Testis (tissue), 3 donors: ENCODE data around the gene SYT11. TPM values are rescaled to one million over a fixed set of nuclear protein-coding genes. Genes with fewer than 3 reads are reported as not detected.

Experiments
- DNase-seq: peaks from one replicate; pipeline ENCODE4 v3.0.0-alpha.2; 2019
- H3K27ac ChIP-seq, 2 donors: fragments of 200-600 bp; sonication (generic); one replicate each; pipeline ENCODE4 v1.5.1; 2019
- H3K27me3 ChIP-seq: fragments of 200-600 bp; sonication (generic); one replicate; pipeline ENCODE4 v1.5.1; 2019
- H3K36me3 ChIP-seq: fragments of 200-600 bp; sonication (generic); one replicate; pipeline ENCODE4 v1.5.1; 2017; ENCODE audit warnings: low read depth; ENCODE audit errors: missing control alignments
- H3K4me1 ChIP-seq: fragments of 200-600 bp; sonication (generic); one replicate; pipeline ENCODE4 v1.5.1; 2019
- H3K4me3 ChIP-seq, 2 donors: fragments of 200-600 bp; sonication (generic); one replicate each; pipeline ENCODE4 v1.5.1; 2017 to 2019
- H3K9me3 ChIP-seq: fragments of 200-600 bp; sonication (generic); one replicate; pipeline ENCODE4 v1.5.1; 2017
- POLR2A ChIP-seq: fragments of 450-650 bp; IDR thresholded peaks from one replicate; pipeline ENCODE4 v1.6.1; 2017; ENCODE audit warnings: antibody characterized with exemption, mild to moderate bottlenecking, moderate library complexity
- WGBS, 2 donors: methylation state at CpG; one replicate each; pipeline ENCODE4 v1.1.5; 2018; 5-methylcytosine and 5-hydroxymethylcytosine counted together
- intact Hi-C: fragments of 100-400 bp; cut with DNase I; formaldehyde crosslinking; loops from one replicate; pipeline ENCODE4 v1.15.1; 2023; ENCODE audit warnings: low total_unique reads
- polyA plus RNA-seq: library from polyadenylated mRNA; stranded (reverse); fragments of 350-450 nt; fragmentation: Illumina TruSeq; extraction: RNeasy Lipid Tissue Mini Kit (QIAGEN cat#74804); gene quantifications from one replicate; pipeline ENCODE4 v1.2.3, GENCODE V29; 2014; ENCODE audit warnings: low read depth, low replicate concordance; ENCODE audit not compliant: insufficient read depth
- total RNA-seq, 2 donors: library from RNA; depleted of rRNA; stranded (reverse); fragments of >200 nt; gene quantifications; one replicate each; pipeline ENCODE4 v1.2.3, GENCODE V29; 2016
- TF ChIP-seq, protein P1 (sequence below), 3 experiments: fragments of 450-650 bp in 2 of 3; fragments of 200-600 bp in 1 of 3; sonication (generic) in 1 of 3; IDR thresholded peaks; one replicate each; pipeline ENCODE4 v1.5.1; 2016 to 2019; ENCODE audit warnings: antibody characterized with exemption in 3 of 3, mild to moderate bottlenecking in 2 of 3, moderate library complexity in 1 of 3

The SYT11 gene
- total and polyA plus RNA-seq, 3 donors from 2014 or later = 17.9 to 23.4 (median 19.7) TPM

DNA sequence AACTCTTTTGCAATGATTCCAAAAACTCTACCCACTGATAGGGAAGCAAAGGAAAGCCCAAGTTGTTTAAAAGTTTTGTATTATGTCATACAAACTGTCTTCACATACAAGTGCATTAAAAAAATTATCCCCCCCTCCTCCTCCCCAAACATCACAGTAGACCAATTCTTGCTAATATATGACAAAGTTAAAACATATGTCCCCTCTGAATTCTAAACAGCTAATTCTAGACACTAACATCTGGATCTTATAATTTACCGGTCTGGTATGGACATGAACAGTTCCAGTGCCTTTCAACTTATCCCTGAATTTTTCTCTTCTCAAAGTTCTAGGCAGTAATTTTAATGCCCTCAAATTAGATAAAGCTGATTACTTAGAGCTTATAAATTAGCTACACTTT, 38.4 kb downstream of the SYT11 start:
- Histone ChIP-seq H3K9me3 (no peaks in the 10 kb centered on the region), H3K4me3 (no peak overlapping the region), H3K36me3 (no peaks in the 10 kb centered on the region), H3K4me1 (no peaks in the 10 kb centered on the region), H3K27me3 (no peaks in the 10 kb centered on the region), H3K27ac (no peak overlapping the region)
- TF ChIP-seq POLR2A = no peak
- TF ChIP-seq, protein P1, sequence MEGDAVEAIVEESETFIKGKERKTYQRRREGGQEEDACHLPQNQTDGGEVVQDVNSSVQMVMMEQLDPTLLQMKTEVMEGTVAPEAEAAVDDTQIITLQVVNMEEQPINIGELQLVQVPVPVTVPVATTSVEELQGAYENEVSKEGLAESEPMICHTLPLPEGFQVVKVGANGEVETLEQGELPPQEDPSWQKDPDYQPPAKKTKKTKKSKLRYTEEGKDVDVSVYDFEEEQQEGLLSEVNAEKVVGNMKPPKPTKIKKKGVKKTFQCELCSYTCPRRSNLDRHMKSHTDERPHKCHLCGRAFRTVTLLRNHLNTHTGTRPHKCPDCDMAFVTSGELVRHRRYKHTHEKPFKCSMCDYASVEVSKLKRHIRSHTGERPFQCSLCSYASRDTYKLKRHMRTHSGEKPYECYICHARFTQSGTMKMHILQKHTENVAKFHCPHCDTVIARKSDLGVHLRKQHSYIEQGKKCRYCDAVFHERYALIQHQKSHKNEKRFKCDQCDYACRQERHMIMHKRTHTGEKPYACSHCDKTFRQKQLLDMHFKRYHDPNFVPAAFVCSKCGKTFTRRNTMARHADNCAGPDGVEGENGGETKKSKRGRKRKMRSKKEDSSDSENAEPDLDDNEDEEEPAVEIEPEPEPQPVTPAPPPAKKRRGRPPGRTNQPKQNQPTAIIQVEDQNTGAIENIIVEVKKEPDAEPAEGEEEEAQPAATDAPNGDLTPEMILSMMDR (IDR thresholded peaks at IDR 0.05) = no peak
- intact Hi-C loops = no loop called here
- 94 to 95% methylated on average over 1 of the region's 1 CpG for WGBS, 2 donors
- no peak for DNase-seq

DNA sequence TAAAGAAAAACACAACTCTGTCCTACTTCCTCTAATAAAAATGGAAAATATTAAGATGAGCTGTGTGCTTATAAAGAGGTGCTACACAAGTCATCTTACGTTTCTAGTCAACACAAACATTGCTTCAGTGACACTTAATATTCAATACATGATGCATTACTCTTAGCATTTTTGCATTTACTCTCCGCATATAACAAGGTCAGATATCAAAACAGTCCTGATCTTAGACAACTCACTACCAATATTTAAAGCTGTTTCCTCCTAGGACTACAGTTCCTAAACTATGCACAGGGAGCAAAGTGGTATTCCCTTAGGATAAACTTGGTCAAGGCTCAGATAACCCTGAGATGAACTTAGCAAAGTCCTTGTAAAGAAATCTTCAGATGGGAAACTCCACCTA, 39.5 kb downstream of the SYT11 start:
- no peaks in the 10 kb centered on the region for H3K27me3 ChIP-seq
- intact Hi-C loops = no loop called here
- no peak for DNase-seq
- H3K27ac ChIP-seq = peak overlapping the region in 1 of 2 donors; percentile 24
- WGBS, 2 donors = 48 to 70% methylated on average over 2 of the region's 2 CpGs
- no peak for TF ChIP-seq POLR2A
- TF ChIP-seq, protein P1 (IDR thresholded peaks at IDR 0.05) = no peak
- H3K4me1 ChIP-seq = no peaks in the 10 kb centered on the region
- H3K4me3 ChIP-seq = no peak overlapping the region
- no peaks in the 10 kb centered on the region for H3K9me3 ChIP-seq
- H3K36me3 ChIP-seq = no peaks in the 10 kb centered on the region

DNA sequence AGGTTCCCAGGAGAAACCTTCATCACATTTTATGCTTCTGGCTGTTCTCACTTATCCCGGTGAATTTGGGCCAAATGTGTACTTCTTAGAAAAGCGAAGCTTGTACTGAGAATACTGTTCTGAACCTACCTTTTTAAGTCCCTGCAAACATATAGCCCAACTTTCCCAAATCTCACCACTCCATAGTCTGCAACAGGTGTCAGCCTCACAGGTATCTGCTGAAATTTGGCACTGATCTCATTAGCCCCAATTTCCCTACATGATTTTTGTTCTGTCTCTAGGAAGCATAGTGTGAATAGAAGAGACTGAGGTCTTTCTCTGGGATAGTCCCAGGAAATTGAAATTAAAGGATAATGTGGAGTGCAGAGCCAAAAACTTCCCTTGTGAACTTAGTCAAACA, 40.3 kb downstream of the SYT11 start:
- no peaks in the 10 kb centered on the region for H3K36me3 ChIP-seq
- intact Hi-C loops = no loop called here
- TF ChIP-seq, protein P1 (IDR thresholded peaks at IDR 0.05) = no peak
- no peak for TF ChIP-seq POLR2A
- no peaks in the 10 kb centered on the region for H3K4me1 ChIP-seq
- no peak overlapping the region for H3K4me3 ChIP-seq
- no peak overlapping the region for H3K27ac ChIP-seq
- H3K9me3 ChIP-seq = no peaks in the 10 kb centered on the region
- H3K27me3 ChIP-seq = no peaks in the 10 kb centered on the region
- WGBS, 2 donors = 90 to 92% methylated on average over 2 of the region's 2 CpGs
- no peak for DNase-seq

DNA sequence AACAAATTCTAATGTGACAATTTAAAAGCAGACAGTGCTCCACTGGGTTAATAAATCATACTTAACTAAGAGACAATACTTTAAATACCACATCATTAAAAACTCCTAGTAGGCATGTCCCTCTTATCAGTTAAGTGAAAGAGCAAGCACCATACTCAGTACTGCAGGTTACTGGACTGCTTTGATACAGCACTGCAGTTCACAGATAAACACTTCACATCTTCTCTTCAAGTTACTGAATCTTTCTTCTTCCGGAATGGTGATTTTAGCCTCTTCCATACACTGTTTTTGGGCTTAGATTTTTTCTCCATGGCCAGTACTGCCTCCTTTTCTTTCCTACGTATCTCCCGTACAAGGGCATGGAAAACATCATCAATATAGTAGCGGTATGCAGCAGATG, 40.8 kb downstream of the SYT11 start:
- H3K4me3 ChIP-seq = no peak overlapping the region
- TF ChIP-seq POLR2A = no peak
- TF ChIP-seq, protein P1 (IDR thresholded peaks at IDR 0.05) = no peak
- intact Hi-C loops = no loop called here
- H3K27me3 ChIP-seq = no peaks in the 10 kb centered on the region
- H3K27ac ChIP-seq = no peak overlapping the region
- no peaks in the 10 kb centered on the region for H3K9me3 ChIP-seq
- H3K4me1 ChIP-seq = no peaks in the 10 kb centered on the region
- no peaks in the 10 kb centered on the region for H3K36me3 ChIP-seq
- DNase-seq = no peak
- 69 to 71% methylated on average over 4 of the region's 4 CpGs for WGBS, 2 donors

DNA sequence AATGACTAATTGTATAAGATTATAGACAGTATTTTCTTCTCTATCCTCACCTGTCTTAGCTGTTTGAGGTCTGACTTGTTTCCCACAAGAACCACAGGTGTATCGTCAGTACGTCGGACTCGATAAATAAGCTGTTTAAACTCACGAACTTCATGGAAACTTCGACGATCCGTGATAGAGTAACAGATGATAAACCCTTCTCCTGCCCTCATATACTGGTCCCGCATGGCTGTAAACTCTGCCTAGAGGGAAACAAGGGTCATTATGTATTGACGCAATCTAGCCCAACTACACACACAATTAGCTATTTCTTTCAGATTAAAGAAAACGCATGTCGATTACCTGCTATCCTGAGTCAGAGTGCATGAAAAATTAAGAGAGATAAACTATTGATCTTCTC, 44.9 kb downstream of the SYT11 start:
- H3K27ac ChIP-seq = no peak overlapping the region

More for the DNA sequence above, 44.9 kb downstream of the SYT11 start:
- Histone ChIP-seq H3K9me3 (no peaks in the 10 kb centered on the region), H3K4me1 (no peaks in the 10 kb centered on the region), H3K4me3 (no peak overlapping the region), H3K27me3 (no peaks in the 10 kb centered on the region), H3K36me3 (no peaks in the 10 kb centered on the region)
- TF ChIP-seq, protein P1 (IDR thresholded peaks at IDR 0.05) = no peak
- no peak for TF ChIP-seq POLR2A
- 93 to 96% methylated on average over 12 of the region's 12 CpGs for WGBS, 2 donors
- no peak for DNase-seq
- intact Hi-C loops = no loop called here
